Liver (tissue), 9 donors: Measurements from ENCODE around the gene DDX54. TPM values are rescaled to one million over a fixed set of nuclear protein-coding genes. Genes with fewer than 3 reads are reported as not detected.

Source experiments
- DNase-seq: peaks from one replicate; pipeline ENCODE4 v3.0.0-alpha.2; 2017; ENCODE audit warnings: low spot score
- H3K27ac ChIP-seq, 2 donors: one replicate each; pipeline ENCODE4 v1.7.0; 2013; ENCODE audit warnings: inconsistent platforms in 2 of 2, low read length in 2 of 2, control low read depth in 1 of 2, low read depth in 1 of 2, mild to moderate bottlenecking in 1 of 2
- H3K27me3 ChIP-seq, 4 donors: one replicate each; pipeline versions ENCODE4 v1.6.1 to v1.7.0; 2013; ENCODE audit warnings: low read length in 3 of 4, inconsistent platforms in 1 of 4, mild to moderate bottlenecking in 1 of 4, moderate library complexity in 1 of 4; ENCODE audit not compliant: control insufficient read depth in 4 of 4, insufficient read depth in 4 of 4
- H3K36me3 ChIP-seq, 4 donors: one replicate each; pipeline versions ENCODE4 v1.6.1 to v1.7.0; 2013; ENCODE audit warnings: low read length in 3 of 4, mild to moderate bottlenecking in 3 of 4, low read depth in 1 of 4, moderate library complexity in 1 of 4; ENCODE audit not compliant: control insufficient read depth in 4 of 4, insufficient read depth in 3 of 4
- H3K4me1 ChIP-seq, 4 donors: one replicate each; pipeline versions ENCODE4 v1.6.1 to v1.7.0; 2013; ENCODE audit warnings: low read length in 3 of 4, mild to moderate bottlenecking in 3 of 4, moderate library complexity in 1 of 4; ENCODE audit not compliant: control insufficient read depth in 4 of 4, insufficient read depth in 4 of 4
- H3K4me3 ChIP-seq, 3 donors: one replicate each; pipeline versions ENCODE4 v1.6.1 to v1.7.0; 2013; ENCODE audit warnings: low read length in 3 of 3, control low read depth in 1 of 3, low read depth in 1 of 3, mild to moderate bottlenecking in 1 of 3
- H3K9ac ChIP-seq, 2 donors: one replicate each; pipeline ENCODE4 v1.7.0; 2013; ENCODE audit warnings: low read length in 2 of 2, mild to moderate bottlenecking in 2 of 2, moderate library complexity in 2 of 2, control low read depth in 1 of 2, low read depth in 1 of 2
- H3K9me3 ChIP-seq, 4 donors: one replicate each; pipeline versions ENCODE4 v1.6.1 to v1.7.0; 2013; ENCODE audit warnings: low read length in 3 of 4; ENCODE audit not compliant: control insufficient read depth in 4 of 4
- CTCF ChIP-seq: fragments of 150-350 bp; IDR thresholded peaks from 2 replicates; pipeline ENCODE4 v1.5.1; 2017; ENCODE audit warnings: improper control_type of control experiment, low read depth, low read length; ENCODE audit not compliant: missing input control
- FOXA2 ChIP-seq: IDR thresholded peaks from 2 replicates; pipeline ENCODE4 v1.6.1; 2016; ENCODE audit warnings: antibody characterized with exemption
- GABPA ChIP-seq, 2 donors: IDR thresholded peaks in 1 of 2; conservative IDR thresholded peaks in 1 of 2; 2 replicates each; pipeline ENCODE4 v1.6.1; 2016; ENCODE audit warnings: antibody characterized with exemption in 2 of 2, mild to moderate bottlenecking in 1 of 2, moderate library complexity in 1 of 2
- NR2F2 ChIP-seq: IDR thresholded peaks from 2 replicates; pipeline ENCODE4 v1.6.1; 2016; ENCODE audit warnings: antibody characterized with exemption
- REST ChIP-seq: IDR thresholded peaks from 2 replicates; pipeline ENCODE4 v1.6.1; 2016; ENCODE audit warnings: antibody characterized with exemption, mild to moderate bottlenecking
- RXRA ChIP-seq, 2 donors: IDR thresholded peaks; 2 replicates each; pipeline ENCODE4 v1.6.1; 2017 to 2018; ENCODE audit warnings: antibody characterized with exemption in 2 of 2, mild to moderate bottlenecking in 1 of 2
- ZBTB33 ChIP-seq: IDR thresholded peaks from 2 replicates; pipeline ENCODE4 v1.6.1; 2016; ENCODE audit warnings: antibody characterized with exemption
- WGBS: extraction: QIAGEN DNeasy Blood & Tissue Kit; methylation state at CpG from one replicate; pipeline ENCODE4 v1.1.7; 2013; 5-methylcytosine and 5-hydroxymethylcytosine counted together
- polyA plus RNA-seq, 2 donors: library from polyadenylated mRNA; stranded (reverse) in 1 of 2; unstranded in 1 of 2; fragments of 200-250 nt in 1 of 2; fragments of >200 nt in 1 of 2; fragmentation: Nextera tagmentation in 1 of 2; extraction: Ambion mirVana in 1 of 2; gene quantifications; one replicate each; pipeline versions ENCODE4 v1.2.1 to v1.2.3, GENCODE V29; 2013 to 2015
- total RNA-seq, 2 donors: library from RNA; depleted of rRNA; stranded (reverse); fragments of >200 nt; gene quantifications; one replicate each; pipeline ENCODE4 v1.2.3, GENCODE V29; 2014
- donor health status: healthy.
- donor health status: healthy.
- donor health status: healthy.
- donor health status: healthy.
- donor health status: healthy.

The DDX54 gene
- total and polyA plus RNA-seq, 4 donors = 20.2 to 28.4 (median 21.6) TPM

- Histone ChIP-seq H3K4me3 (no peak overlapping the region), H3K27ac (no peak overlapping the region), H3K4me1 (peaks cover 0 to 4% (median 3%) of the 10 kb centered on the region in 4 donors), H3K27me3 (peaks cover 0 to 5% (median 1%) of the 10 kb centered on the region in 4 donors), H3K9me3 (no peaks in the 10 kb centered on the region), H3K9ac (no peak overlapping the region), H3K36me3 (no peaks in the 10 kb centered on the region)
- TF ChIP-seq ZBTB33 (no peak), CTCF (no peak), RXRA (IDR thresholded peaks at IDR 0.05) (no peak), GABPA (IDR thresholded peaks at IDR 0.05 in 1 of 2, conservative IDR thresholded peaks at IDR 0.05 in 1 of 2) (no peak), FOXA2 (no peak)
- no peak for DNase-seq
- 32% methylated on average over 21 of the region's 21 CpGs for WGBS
These were observed 48.9 kb downstream of the DDX54 start for GRCh38 chr12:113136128-113136989.

- peaks cover 0 to 4% (median 3%) of the 10 kb centered on the region in 4 donors for H3K4me1 ChIP-seq
- peaks cover 0 to 5% (median 1%) of the 10 kb centered on the region in 4 donors for H3K27me3 ChIP-seq
- peak within 1 kb of the TSS in 1 of 3 donors; percentile 16 for H3K4me3 ChIP-seq
- no peaks in the 10 kb centered on the region for H3K36me3 ChIP-seq
- H3K27ac ChIP-seq = no peak within 1 kb of the TSS
- H3K9ac ChIP-seq = no peak within 1 kb of the TSS
- H3K9me3 ChIP-seq = no peaks in the 10 kb centered on the region
- peak; percentile 30 for TF ChIP-seq CTCF
- TF ChIP-seq REST = no peak
- TF ChIP-seq NR2F2 = no peak
- WGBS = 6% methylated on average over 68 of the region's 68 CpGs
- DNase-seq = peak; percentile 50
These were observed 49.8 kb downstream of the DDX54 start, which contains the start of gene RASAL1 for GRCh38 chr12:113135178-113136127. TSS of gene RASAL1 (minus strand) at chr12:113135761. CDS start at chr12:113135462, 299 bp downstream.
